CD4-positive, alpha-beta T cell treated with Interleukin-10 for 1 hour (primary cell): ENCODE results near the gene ZEB2.

Source experiments
- DNase-seq: peaks from one replicate; pipeline ENCODE4 v3.0.0-alpha.2; 2020

ZEB2 gene

GRCh38 chr2:144526831-144527230 is 6.9 kb upstream of the ZEB2 start:
- no peak for DNase-seq

- peak; percentile 38 for DNase-seq
Observed at GRCh38 chr2:144524118-144525009, 4.4 kb upstream of the ZEB2 start.

GRCh38 chr2:144523596-144524117 is 3.7 kb upstream of the ZEB2 start:
- DNase-seq = no peak

DNA sequence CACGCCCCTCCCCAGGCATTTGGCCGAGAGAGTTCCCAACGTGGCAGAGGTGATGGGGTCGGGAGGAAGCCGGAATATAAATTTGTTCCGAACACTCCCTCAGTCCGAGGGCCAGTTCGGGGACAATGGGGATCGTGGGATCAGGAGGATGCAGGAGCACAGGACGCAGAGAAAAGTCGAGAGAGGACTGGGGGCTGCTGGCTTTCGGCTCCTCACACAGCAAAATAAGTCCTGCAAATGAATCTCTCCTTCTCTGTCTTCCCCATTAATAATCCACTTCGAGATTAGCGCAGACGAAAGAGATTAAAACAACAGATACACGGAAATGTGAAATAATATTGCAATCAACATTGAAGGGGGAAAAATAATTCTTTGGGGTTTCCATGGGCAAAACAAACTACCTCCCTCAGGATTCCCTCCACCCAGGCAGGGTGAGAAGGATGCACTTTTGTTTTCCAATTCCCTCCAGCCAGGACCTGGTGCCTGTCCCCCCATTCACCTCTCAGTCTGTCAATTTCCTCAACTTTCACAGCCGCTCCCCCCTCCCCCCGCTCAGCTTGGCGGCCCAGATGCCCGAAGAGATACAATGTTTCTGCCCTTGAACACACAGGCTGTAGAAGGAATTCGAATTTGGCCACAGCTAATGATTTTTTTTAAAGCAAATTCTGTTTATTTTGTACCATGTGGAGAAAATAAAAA is 3.1 kb upstream of the ZEB2 start:
- DNase-seq = no peak

DNA sequence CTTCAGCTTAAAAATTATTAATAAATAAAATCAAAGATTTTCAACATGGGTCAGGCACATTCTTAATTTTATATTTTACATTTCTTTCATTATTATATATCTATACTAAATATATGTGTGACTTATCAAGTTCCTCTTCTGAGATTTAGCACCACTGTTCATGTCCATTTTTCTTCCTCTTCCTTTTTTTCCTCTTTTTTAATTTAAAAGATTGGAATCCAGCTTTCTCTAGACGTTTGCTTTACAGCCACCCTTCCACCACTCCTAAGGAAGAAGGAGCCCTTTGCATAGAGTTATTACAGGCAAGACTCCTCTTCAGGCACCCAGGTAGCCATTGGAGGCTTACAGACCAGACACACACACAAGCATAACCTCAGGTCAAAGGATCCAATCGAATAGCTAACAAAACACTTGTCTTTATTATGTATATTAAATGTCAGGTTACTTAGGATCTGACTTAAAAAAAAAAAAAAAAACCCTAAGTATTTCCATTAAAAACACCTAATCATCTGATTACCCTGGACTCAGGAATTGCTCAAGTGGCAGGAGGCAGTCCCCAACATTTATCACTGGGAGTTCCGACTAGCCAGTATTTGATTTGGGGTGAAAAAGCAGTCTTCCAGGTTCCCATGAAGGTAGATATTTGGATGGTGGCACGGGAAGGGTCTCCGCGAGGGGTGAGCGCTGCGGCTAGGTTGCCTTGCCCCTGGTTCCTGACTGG is 2.4 kb upstream of the ZEB2 start:
- no peak for DNase-seq

DNA sequence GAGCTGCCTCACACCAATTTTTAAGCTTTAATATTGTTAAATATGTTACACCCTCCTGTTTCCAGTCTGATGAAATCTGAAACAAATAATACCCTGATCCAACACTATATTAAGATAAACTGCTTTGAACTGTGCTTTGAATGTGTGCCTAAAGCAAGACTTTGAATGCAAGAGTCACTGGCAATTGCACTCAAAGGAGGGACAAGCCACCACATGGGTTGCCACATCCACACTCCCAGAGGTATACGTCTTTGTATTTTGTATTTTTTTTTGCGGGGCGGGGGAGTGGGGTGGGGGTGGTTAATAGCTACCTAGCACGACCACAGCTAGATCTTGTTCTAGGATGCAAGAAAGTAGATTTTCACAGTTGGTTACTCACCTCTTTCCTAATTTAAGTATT is 1.8 kb upstream of the ZEB2 start:
- no peak for DNase-seq

- DNase-seq = no peak
Observed at GRCh38 chr2:144520756-144521487, 1.0 kb upstream of the ZEB2 start.

DNA sequence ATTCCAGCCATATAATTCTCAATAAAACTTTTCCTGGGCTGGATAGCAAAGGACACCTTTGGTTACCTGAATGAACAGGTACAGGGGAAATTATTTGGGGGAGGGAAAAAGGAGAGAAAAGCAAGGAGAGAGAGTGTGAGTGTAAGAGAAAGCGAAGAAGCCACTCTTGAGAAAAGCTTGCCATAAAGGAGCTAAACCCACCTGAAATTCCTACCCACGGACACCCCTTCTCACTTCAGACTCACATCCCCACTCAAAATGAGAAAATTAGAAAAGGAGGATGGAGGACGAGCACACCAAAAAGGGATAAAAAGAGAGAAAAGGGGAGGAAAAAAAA is 354 bp downstream of the ZEB2 start:
- no peak for DNase-seq

- peak; percentile 24 for DNase-seq
Observed at GRCh38 chr2:144518748-144519596, 947 bp downstream of the ZEB2 start.

DNA sequence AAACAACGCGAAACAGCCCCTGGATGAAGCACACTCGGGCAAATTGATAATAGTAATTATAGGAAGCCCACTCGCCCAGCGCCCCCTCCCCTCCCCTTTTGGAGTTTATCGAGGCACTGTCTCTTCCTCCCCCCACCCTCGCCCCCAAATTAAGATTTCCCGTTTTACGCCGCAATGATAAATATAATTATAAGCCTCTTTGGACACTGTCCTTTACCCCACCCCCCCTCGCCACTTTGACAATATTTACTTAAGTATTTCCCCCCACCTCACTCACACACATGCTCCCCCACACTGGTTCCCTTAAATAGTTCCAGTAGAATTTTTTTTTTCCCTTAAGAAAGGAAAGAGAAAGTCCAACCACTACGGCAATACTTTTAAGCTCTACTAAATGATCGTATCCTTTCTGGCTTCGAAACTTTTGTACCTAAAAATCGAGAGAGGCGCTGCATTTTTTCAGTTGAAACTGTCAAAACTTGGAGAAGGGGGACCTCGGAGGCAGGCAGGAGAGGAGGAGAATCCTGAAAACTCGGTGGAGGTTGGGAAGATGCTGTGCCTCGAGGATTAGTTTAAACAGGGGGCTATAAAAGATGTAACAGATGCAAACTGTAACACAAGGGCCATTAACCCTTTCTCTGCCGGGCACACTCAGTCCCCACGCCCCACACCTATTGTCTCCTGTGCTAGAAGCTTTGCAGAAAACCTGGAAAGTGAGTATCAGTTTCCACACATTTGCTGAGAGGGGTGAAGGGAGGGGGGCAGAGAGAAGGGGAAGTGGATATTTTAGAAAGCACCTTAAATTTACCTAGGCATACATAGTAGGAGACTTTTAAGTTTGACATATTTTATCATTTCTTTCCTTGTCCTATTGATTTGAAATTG is 1.8 kb downstream of the ZEB2 start:
- DNase-seq = peak; percentile 29

GRCh38 chr2:144516981-144517865 is 2.7 kb downstream of the ZEB2 start:
- DNase-seq = peak; percentile 70

GRCh38 chr2:144516411-144516980 is 3.4 kb downstream of the ZEB2 start:
- no peak for DNase-seq

DNA sequence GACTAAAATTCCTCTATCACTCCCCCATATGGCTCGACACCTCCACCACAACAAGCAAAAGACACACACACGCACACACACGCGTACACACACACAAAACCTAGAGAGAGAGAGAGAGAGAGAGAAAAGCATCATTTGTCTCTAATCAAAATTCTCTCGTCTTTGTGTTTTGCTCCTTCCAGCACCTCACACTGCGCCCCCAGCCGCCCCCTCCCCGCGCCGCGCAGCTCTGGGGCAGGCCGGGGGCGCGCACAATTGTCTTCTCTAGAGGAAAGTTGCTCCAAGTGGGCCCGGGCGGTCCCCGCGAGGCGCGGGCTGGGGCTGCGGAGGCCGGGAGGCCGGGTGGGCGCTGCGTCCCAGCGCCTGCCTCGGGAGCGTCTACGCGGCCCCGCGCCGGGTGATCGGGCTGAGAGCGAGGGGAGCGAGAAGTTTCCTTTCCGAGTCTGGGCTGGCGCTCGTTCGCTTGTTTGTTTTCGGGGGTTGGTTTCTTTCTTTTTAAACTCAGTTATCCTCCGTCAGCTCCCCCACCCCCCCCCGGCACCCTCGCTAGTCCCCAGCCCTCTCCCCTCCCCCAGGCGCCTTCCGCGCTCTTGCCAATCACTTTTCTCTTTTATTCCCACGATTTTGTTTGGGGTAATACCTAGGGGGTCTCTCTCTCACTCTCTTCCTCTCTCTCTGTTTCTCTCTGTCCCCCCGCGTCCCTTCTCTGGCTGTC is 4.1 kb downstream of the ZEB2 start:
- peak; percentile 70 for DNase-seq

- no peak for DNase-seq
Observed at GRCh38 chr2:144515099-144515695, 4.7 kb downstream of the ZEB2 start.

DNA sequence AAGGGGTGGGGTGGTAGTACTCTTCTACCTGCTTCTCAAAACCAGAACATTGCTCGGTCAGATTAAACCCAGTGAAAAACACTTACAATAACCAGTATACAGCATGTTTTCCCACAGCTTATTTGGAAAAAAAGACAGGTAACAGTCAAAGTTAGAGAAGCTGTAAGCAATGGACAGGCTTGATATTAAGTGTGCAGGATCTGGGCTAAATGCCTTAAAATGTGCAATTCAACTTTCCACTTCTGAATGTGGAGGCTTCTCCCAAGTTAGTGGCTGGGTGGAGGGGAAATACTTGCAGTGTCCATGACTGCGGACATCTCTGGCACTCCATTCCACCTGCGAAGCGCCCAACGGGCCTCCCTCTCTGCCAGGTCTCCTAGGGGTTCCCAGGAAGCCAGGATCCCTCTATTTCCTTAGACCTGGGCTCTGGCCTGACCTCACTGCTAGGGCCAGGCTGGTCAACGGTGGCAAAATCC is 5.3 kb downstream of the ZEB2 start:
- DNase-seq = no peak

DNA sequence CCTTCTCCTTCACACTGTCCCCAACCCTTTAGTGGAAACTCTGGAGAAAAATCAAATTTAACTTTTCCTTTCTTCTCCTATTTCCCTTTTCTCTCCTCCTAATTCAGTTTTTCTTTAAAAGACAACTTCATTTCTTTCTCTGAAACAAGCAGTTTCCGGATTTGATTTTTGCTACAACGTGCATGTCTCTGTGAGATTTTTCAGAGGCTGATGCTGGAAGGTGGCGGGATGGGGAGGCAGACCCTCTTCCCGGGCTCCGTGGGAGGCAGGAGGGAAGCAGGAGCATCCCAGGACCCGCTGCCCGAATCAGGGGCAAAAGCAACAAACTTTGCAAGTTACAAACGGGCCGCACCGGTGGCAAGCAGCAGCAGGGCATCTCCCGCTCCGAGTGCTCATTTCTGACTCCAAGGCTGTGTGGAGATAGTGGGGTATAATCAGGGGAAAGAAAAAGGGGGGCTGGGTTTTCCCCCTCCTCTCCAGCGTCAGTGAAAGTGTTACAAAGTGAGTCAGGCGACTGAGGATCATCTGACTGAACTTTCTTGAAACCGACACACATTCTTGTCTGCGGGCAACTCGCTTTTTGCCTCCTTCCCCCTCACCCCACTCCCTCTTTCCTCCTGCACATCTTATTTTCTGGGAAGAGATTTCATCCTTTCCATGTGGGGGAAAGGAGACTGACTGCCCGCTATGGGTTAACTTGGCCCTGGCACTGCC is 6.4 kb downstream of the ZEB2 start:
- peak; percentile 52 for DNase-seq

DNA sequence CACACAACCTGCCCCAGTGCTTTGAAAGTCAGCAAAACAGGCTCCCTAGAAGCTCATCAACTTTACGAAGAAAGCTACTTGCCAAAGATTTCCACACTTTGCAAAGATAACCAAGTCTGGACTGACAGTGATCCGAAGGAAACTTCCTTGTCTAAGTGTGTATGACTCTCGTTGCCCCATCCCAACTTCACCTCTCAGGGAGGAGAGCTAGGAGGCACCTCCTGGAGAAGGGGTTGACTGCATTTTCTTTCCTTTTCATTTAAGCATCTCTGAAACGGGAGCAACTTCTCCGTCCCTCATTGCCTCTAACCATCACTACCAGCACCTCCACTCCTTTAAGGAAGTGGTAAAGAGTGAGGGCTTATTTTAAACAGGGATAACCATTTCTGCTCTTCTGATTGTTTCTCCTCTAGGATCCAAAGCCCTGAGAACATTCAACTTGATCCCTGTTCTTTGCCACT is 7.0 kb downstream of the ZEB2 start:
- no peak for DNase-seq
